GM18508 (cell line): ENCODE measurements around the gene NDUFV1.
"Not testable (repeated sequence)": the region's sequence is repeated elsewhere in the genome, so short reads cannot be mapped to it uniquely, and the experiment has no call there.

Experiments used
- ATAC-seq: cut with Tn5 transposase; IDR thresholded peaks from one replicate; pipeline ENCODE4 v1.9.1; 2021; ENCODE audit warnings: moderate number of reproducible peaks; ENCODE audit not compliant: insufficient read depth, unreplicated experiment

Gene NDUFV1

GRCh38 chr11:67649634-67650510, 43.1 kb downstream of the NDUFV1 start:
- no peak for ATAC-seq

GRCh38 chr11:67651976-67652781, 45.4 kb downstream of the NDUFV1 start:
- no peak for ATAC-seq

- no peak for ATAC-seq
These were observed 46.5 kb downstream of the NDUFV1 start for GRCh38 chr11:67652965-67653845.

- ATAC-seq = no peak
These were observed 47.5 kb downstream of the NDUFV1 start for GRCh38 chr11:67654225-67654624.

- ATAC-seq = no peak
These were observed 49.7 kb downstream of the NDUFV1 start for GRCh38 chr11:67656278-67656922.

- ATAC-seq = no peak
These were observed 50.6 kb downstream of the NDUFV1 start for GRCh38 chr11:67657300-67657699.

- not testable (repeated sequence) for ATAC-seq
These were observed 53.0 kb downstream of the NDUFV1 start for GRCh38 chr11:67659651-67660165.

GRCh38 chr11:67660752-67661151, 54.0 kb downstream of the NDUFV1 start:
- not testable (repeated sequence) for ATAC-seq
